HepG2 (cell line): Measurements from ENCODE around the gene ZDHHC19. TPM values are rescaled to one million over a fixed set of nuclear protein-coding genes. Genes with fewer than 3 reads are reported as not detected.

Source experiments
- ATAC-seq: fragments of 200-7000 bp; cut with Tn5 transposase; 3 replicates; pipeline ENCODE4 v1.9.1; 2020; ENCODE audit warnings: mild to moderate bottlenecking, moderate library complexity
- BruUV-seq: library from RNA; stranded (reverse); fragments of 400-500 nt; replicated peaks from 2 replicates; lab custom pipeline; 2021; lab: Mats Ljungman, UMichigan
- CTCF ChIA-PET: fragments of 300-600 bp; formaldehyde crosslinking; extraction: SDS; loops from one replicate; lab custom pipeline; 2021; ENCODE audit warnings: low total read pairs, inconsistent platforms, low intra/inter-chr PET ratio; lab: Yijun Ruan, JAX
- POLR2A ChIA-PET: fragments of 350-600 bp; sonication (Branson Sonifier 250); formaldehyde crosslinking; loops from one replicate; lab custom pipeline; 2020; ENCODE audit warnings: antibody characterized with exemption, inconsistent platforms; lab: Yijun Ruan, JAX
- DNase-seq: peaks from one replicate; pipeline ENCODE4 v3.0.0-alpha.2; 2015; ENCODE audit warnings: low spot score
- FAIRE-seq: peaks from 3 replicates; lab custom pipeline; 2011; peaks lifted over from hg19 to GRCh38; lab: Jason Lieb, UNC
- H2AFZ ChIP-seq: one replicate; pipeline ENCODE4 v1.6.1; 2011; ENCODE audit warnings: low read length, inconsistent platforms
- H3K27ac ChIP-seq: fragments of 300-600 bp; 3 replicates; pipeline ENCODE4 v1.8.0; 2011; ENCODE audit warnings: mixed run types, mild to moderate bottlenecking, mixed read lengths, low read length, inconsistent platforms; ENCODE audit not compliant: insufficient read depth; ENCODE audit errors: extremely low read length
- H3K27me3 ChIP-seq, 2 experiments: fragments of 200-600 bp in 1 of 2; 2 replicates in 1 of 2; 3 replicates in 1 of 2; pipeline versions ENCODE4 v1.6.0 to v1.8.0; 2011; ENCODE audit warnings: low read length in 2 of 2, mild to moderate bottlenecking in 2 of 2, moderate library complexity in 2 of 2, inconsistent platforms in 1 of 2; ENCODE audit not compliant: insufficient read depth in 2 of 2, control insufficient read depth in 1 of 2
- H3K36me3 ChIP-seq, 2 experiments: fragments of 200-600 bp in 1 of 2; replicated peaks in 1 of 2; 2 replicates in 1 of 2; 3 replicates in 1 of 2; pipeline versions ENCODE4 v1.5.1 to v1.8.0; 2011; ENCODE audit warnings: low read length in 2 of 2, inconsistent platforms in 1 of 2; ENCODE audit not compliant: insufficient read depth in 2 of 2, control insufficient read depth in 1 of 2
- H3K4me1 ChIP-seq: 2 replicates; pipeline ENCODE4 v1.5.1; 2012; ENCODE audit warnings: low read length, inconsistent platforms; ENCODE audit not compliant: insufficient read depth
- H3K4me2 ChIP-seq: 2 replicates; pipeline ENCODE4 v1.6.0; 2011; ENCODE audit warnings: low read depth, low read length, inconsistent platforms
- H3K4me3 ChIP-seq, 3 experiments: fragments of 200-600 bp in 1 of 3; sonication (generic), shearing (Covaris generic) in 1 of 3; replicated peaks in 1 of 3; 2 replicates each; pipeline ENCODE4 v1.5.1; 2011 to 2016; ENCODE audit warnings: low read length in 3 of 3, inconsistent platforms in 2 of 3, low read depth in 2 of 3, mild to moderate bottlenecking in 2 of 3, control low read depth in 1 of 3, mixed read lengths in 1 of 3; ENCODE audit not compliant: insufficient read depth in 1 of 3
- H3K79me2 ChIP-seq: one replicate; pipeline ENCODE4 v1.6.1; 2011; ENCODE audit warnings: low read length, inconsistent platforms; ENCODE audit not compliant: insufficient read depth
- H3K9ac ChIP-seq: 2 replicates; pipeline ENCODE4 v1.6.0; 2011; ENCODE audit warnings: mild to moderate bottlenecking, low read depth, low read length, inconsistent platforms; ENCODE audit not compliant: insufficient read depth
- H3K9me3 ChIP-seq: 2 replicates; pipeline ENCODE4 v1.5.1; 2012; ENCODE audit warnings: mild to moderate bottlenecking, low read length
- H4K20me1 ChIP-seq: 2 replicates; pipeline ENCODE4 v1.6.0; 2011; ENCODE audit warnings: inconsistent platforms, mild to moderate bottlenecking, low read length, moderate library complexity; ENCODE audit not compliant: insufficient read depth
- AHR ChIP-seq: IDR thresholded peaks from 2 replicates; pipeline ENCODE4 v1.6.1; 2018; ENCODE audit warnings: missing genetic modification reagents, missing compliant biosample characterization
- ATF7 ChIP-seq, 2 experiments: fragments of 450-650 bp in 1 of 2; sonication (generic) in 1 of 2; formaldehyde crosslinking in 1 of 2; IDR thresholded peaks; 2 replicates each; pipeline versions ENCODE4 v1.4.0 to v1.6.1; 2016 to 2020; ENCODE audit warnings: antibody characterized with exemption in 1 of 2, mild to moderate bottlenecking in 1 of 2, missing genetic modification reagents in 1 of 2
- CBX1 ChIP-seq: IDR thresholded peaks from one replicate; pipeline ENCODE4 v1.6.1; 2016; ENCODE audit warnings: antibody characterized with exemption, low read depth
- CREB1 ChIP-seq, 2 experiments: fragments of 450-650 bp in 1 of 2; IDR thresholded peaks; 2 replicates each; pipeline ENCODE4 v1.6.1; 2016 to 2017; ENCODE audit warnings: control low read depth in 1 of 2, mild to moderate bottlenecking in 1 of 2, missing compliant biosample characterization in 1 of 2, missing genetic modification characterization in 1 of 2
- HOXA9 ChIP-seq: sonication (generic); formaldehyde crosslinking; IDR thresholded peaks from 2 replicates; pipeline ENCODE4 v1.8.1; 2022; ENCODE audit warnings: missing genetic modification reagents, mild to moderate bottlenecking, moderate library complexity, borderline replicate concordance
- PAWR ChIP-seq: sonication (generic); formaldehyde crosslinking; IDR thresholded peaks from 2 replicates; pipeline ENCODE4 v1.4.0; 2020; ENCODE audit warnings: missing genetic modification reagents, mild to moderate bottlenecking, borderline replicate concordance
- PLRG1 ChIP-seq: fragments of 450-650 bp; conservative IDR thresholded peaks from 2 replicates; pipeline ENCODE4 v1.6.1; 2016
- POLR2A ChIP-seq, 2 experiments: IDR thresholded peaks; 2 replicates each; pipeline ENCODE4 v1.6.1; 2011; ENCODE audit warnings: low read depth in 2 of 2, low read length in 2 of 2, mild to moderate bottlenecking in 1 of 2, moderate library complexity in 1 of 2; ENCODE audit not compliant: insufficient read depth in 1 of 2
- SMAD3 ChIP-seq: sonication (generic); formaldehyde crosslinking; IDR thresholded peaks from 2 replicates; pipeline ENCODE4 v1.4.0; 2020; ENCODE audit warnings: missing genetic modification reagents
- SP2 ChIP-seq: sonication (generic); formaldehyde crosslinking; IDR thresholded peaks from 2 replicates; pipeline ENCODE4 v1.5.1; 2020; ENCODE audit warnings: mild to moderate bottlenecking, missing genetic modification reagents
- STAG1 ChIP-seq: sonication (generic); formaldehyde crosslinking; IDR thresholded peaks from 2 replicates; pipeline ENCODE4 v1.4.0; 2020; ENCODE audit warnings: missing genetic modification reagents
- SUZ12 ChIP-seq: fragments of 150-350 bp; IDR thresholded peaks from 2 replicates; pipeline ENCODE4 v1.6.1; 2014; ENCODE audit warnings: low read depth, low read length
- TEAD3 ChIP-seq: optimal IDR thresholded peaks from 2 replicates; pipeline ENCODE3; 2016; ENCODE audit warnings: borderline replicate concordance
- ZNF263 ChIP-seq: sonication (generic); formaldehyde crosslinking; IDR thresholded peaks from 2 replicates; pipeline ENCODE4 v1.4.0; 2020; ENCODE audit warnings: missing genetic modification reagents
- ZNF589 ChIP-seq: sonication (generic); formaldehyde crosslinking; conservative IDR thresholded peaks from 2 replicates; pipeline ENCODE4 v1.8.0; 2022; ENCODE audit warnings: mild to moderate bottlenecking, moderate library complexity, missing genetic modification reagents
- ZZZ3 ChIP-seq: sonication (generic); formaldehyde crosslinking; IDR thresholded peaks from 2 replicates; pipeline ENCODE4 v1.4.0; 2020; ENCODE audit warnings: missing genetic modification reagents, mild to moderate bottlenecking, borderline replicate concordance
- WGBS: methylation state at CpG from one replicate; pipeline ENCODE4 v1.1.6; 2017; ENCODE audit warnings: low lambda C conversion rate; 5-methylcytosine and 5-hydroxymethylcytosine counted together
- in situ Hi-C: cut with HindIII; loops from 2 replicates; pipeline ENCODE4 v1.10.0; 2017; ENCODE audit warnings: low pct_unique_long_range_greater_than_20kb; ENCODE audit not compliant: extremely low pct_ligation_motif_present
- intact Hi-C: fragments of 100-400 bp; cut with micrococcal nuclease; formaldehyde crosslinking; loops from one replicate; pipeline ENCODE4 v1.10.0; 2022; ENCODE audit not compliant: unreplicated experiment
- polyA plus RNA-seq, 8 experiments: library from polyadenylated mRNA; depleted of rRNA in 3 of 8; stranded (reverse) in 7 of 8; unstranded in 1 of 8; fragments of >200 nt; fragmentation: Illumina TruSeq in 4 of 8; extraction: Trizol in 4 of 8; gene quantifications; 2 replicates each; pipeline versions ENCODE4 v1.2.1 to v1.2.3, GENCODE V29; 2011 to 2016; ENCODE audit warnings: low read depth in 4 of 8, missing spikeins in 1 of 8, mixed read lengths in 1 of 8; ENCODE audit not compliant: insufficient read depth in 1 of 8
- total RNA-seq, 5 experiments: library from RNA; depleted of rRNA; stranded (reverse); fragments of >200 nt; fragmentation: Illumina TruSeq; extraction: Trizol; gene quantifications; 2 replicates each; pipeline ENCODE4 v1.2.3, GENCODE V29; 2016; ENCODE audit warnings: low read depth in 1 of 5
- TF ChIP-seq, protein P1 (sequence below): IDR thresholded peaks from 2 replicates; pipeline ENCODE4 v1.6.1; 2016; ENCODE audit warnings: missing compliant biosample characterization, missing genetic modification reagents, borderline replicate concordance
- TF ChIP-seq, protein P2 (sequence below): IDR thresholded peaks from 2 replicates; pipeline ENCODE4 v1.4.0; 2020; ENCODE audit warnings: mild to moderate bottlenecking, missing genetic modification reagents

Gene ZDHHC19
- total and polyA plus RNA-seq, 2 of the 13 experiments (the other 11 are each of a cell fraction or from before 2014, with no cell fraction given) = 0.22 to 0.53 TPM

DNA sequence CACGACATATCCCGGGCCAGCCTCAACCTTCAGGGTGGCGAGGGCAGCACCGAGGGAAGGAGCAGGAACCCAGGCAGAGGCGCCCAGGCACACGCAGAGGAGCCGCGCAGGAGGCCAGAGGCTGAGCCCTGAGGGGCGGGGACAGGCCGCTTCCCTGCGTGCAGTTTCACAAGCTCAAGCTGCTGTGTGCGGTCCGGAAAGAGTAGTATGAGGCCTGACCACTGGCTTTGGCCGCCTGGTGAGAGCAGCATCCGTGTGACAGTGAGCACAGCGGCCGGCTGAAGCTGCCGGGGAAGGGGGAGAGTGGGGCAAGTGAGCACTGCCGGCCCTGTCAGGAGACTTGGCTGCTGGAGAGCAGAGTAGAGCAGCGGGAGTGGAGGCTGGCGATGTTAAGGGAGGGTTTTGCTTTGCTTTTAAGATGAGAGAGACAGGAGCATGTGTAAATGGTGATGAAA lies 8.7 kb downstream of the ZDHHC19 start (continued):
- TF ChIP-seq SUZ12 (no peak), ZNF589 (no peak), ZZZ3 (CRISPR knock-in tag) (no peak), SP2 (CRISPR knock-in tag) (no peak), ATF7 (IDR thresholded peaks at IDR 0.05) (no peak), ATF7 (CRISPR knock-in tag; IDR thresholded peaks at IDR 0.05) (no peak), PLRG1 (no peak)
- TF ChIP-seq, all 625 proteins: peak for 61

- FAIRE-seq (no peak), DNase-seq (peak; percentile 26), ATAC-seq (peak; percentile 47)
- no peaks in the 10 kb centered on the region for H4K20me1 ChIP-seq
- peak overlapping the region; percentile 46; the same call in 1 of the 2 replicates for H3K4me2 ChIP-seq
- no peak overlapping the region for H3K27ac ChIP-seq
- in situ Hi-C loops = loop anchor here (5.0 kb wide), 1 partner anchor 122 kb away; no protein-coding TSS in a partner anchor
- peaks cover 6 to 38% of the 10 kb centered on the region in 2 experiments; a peak in 3 of 5 replicates for H3K27me3 ChIP-seq
- H2AFZ ChIP-seq = no peak overlapping the region
- intact Hi-C loops = no loop called here
- no TSS peak for BruUV-seq
- CTCF ChIA-PET = no interaction called here
- H3K4me1 ChIP-seq = peaks cover 46% of the 10 kb centered on the region
- H3K36me3 ChIP-seq = no peaks in the 10 kb centered on the region
- peak overlapping the region in 1 of 3 experiments; percentile 19; a peak in 1 of 6 replicates for H3K4me3 ChIP-seq
- POLR2A ChIA-PET = no interaction called here
- H3K79me2 ChIP-seq = no peaks in the 10 kb centered on the region
- 35% methylated on average over 15 of the region's 19 CpGs for WGBS
- no peaks in the 10 kb centered on the region for H3K9me3 ChIP-seq
- no peak overlapping the region for H3K9ac ChIP-seq
- TF ChIP-seq PAWR (CRISPR knock-in tag) (no peak), TEAD3 (peak; percentile 27), CBX1 (no peak), POLR2A (IDR thresholded peaks at IDR 0.05; ENCODE audit: insufficient read depth in 1 of 2, low read depth in 2 of 2, low read length in 2 of 2) (no peak), STAG1 (peak; percentile 61), ZNF263 (CRISPR knock-in tag) (0 out of 2 replicates have a peak, but pooled peaks have one; percentile 14), HOXA9 (CRISPR knock-in tag) (no peak), SMAD3 (no peak), CREB1 (IDR thresholded peaks at IDR 0.05) (no peak), CREB1 (CRISPR knock-in tag; IDR thresholded peaks at IDR 0.05) (no peak), AHR (CRISPR knock-in tag) (no peak)
- TF ChIP-seq, protein P1, sequence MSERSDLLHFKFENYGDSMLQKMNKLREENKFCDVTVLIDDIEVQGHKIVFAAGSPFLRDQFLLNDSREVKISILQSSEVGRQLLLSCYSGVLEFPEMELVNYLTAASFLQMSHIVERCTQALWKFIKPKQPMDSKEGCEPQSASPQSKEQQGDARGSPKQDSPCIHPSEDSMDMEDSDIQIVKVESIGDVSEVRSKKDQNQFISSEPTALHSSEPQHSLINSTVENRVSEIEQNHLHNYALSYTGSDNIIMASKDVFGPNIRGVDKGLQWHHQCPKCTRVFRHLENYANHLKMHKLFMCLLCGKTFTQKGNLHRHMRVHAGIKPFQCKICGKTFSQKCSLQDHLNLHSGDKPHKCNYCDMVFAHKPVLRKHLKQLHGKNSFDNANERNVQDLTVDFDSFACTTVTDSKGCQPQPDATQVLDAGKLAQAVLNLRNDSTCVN (CRISPR knock-in tag) = no peak
- TF ChIP-seq, protein P2, sequence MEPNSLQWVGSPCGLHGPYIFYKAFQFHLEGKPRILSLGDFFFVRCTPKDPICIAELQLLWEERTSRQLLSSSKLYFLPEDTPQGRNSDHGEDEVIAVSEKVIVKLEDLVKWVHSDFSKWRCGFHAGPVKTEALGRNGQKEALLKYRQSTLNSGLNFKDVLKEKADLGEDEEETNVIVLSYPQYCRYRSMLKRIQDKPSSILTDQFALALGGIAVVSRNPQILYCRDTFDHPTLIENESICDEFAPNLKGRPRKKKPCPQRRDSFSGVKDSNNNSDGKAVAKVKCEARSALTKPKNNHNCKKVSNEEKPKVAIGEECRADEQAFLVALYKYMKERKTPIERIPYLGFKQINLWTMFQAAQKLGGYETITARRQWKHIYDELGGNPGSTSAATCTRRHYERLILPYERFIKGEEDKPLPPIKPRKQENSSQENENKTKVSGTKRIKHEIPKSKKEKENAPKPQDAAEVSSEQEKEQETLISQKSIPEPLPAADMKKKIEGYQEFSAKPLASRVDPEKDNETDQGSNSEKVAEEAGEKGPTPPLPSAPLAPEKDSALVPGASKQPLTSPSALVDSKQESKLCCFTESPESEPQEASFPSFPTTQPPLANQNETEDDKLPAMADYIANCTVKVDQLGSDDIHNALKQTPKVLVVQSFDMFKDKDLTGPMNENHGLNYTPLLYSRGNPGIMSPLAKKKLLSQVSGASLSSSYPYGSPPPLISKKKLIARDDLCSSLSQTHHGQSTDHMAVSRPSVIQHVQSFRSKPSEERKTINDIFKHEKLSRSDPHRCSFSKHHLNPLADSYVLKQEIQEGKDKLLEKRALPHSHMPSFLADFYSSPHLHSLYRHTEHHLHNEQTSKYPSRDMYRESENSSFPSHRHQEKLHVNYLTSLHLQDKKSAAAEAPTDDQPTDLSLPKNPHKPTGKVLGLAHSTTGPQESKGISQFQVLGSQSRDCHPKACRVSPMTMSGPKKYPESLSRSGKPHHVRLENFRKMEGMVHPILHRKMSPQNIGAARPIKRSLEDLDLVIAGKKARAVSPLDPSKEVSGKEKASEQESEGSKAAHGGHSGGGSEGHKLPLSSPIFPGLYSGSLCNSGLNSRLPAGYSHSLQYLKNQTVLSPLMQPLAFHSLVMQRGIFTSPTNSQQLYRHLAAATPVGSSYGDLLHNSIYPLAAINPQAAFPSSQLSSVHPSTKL (CRISPR knock-in tag) = no peak
These were observed 12.1 kb downstream of the ZDHHC19 start for GRCh38 chr3:196198771-196199753.
